DMS 273 (cell line): ENCODE results near the gene MT1M.
"Not testable (repeated sequence)": the region's sequence is repeated elsewhere in the genome, so short reads cannot be mapped to it uniquely, and the experiment has no call there.

ENCODE experiments used
- DNase-seq: peaks from one replicate; lab custom pipeline; 2025; ENCODE audit not compliant: unreplicated experiment; lab: John Stamatoyannopoulos, UW

MT1M gene

DNA sequence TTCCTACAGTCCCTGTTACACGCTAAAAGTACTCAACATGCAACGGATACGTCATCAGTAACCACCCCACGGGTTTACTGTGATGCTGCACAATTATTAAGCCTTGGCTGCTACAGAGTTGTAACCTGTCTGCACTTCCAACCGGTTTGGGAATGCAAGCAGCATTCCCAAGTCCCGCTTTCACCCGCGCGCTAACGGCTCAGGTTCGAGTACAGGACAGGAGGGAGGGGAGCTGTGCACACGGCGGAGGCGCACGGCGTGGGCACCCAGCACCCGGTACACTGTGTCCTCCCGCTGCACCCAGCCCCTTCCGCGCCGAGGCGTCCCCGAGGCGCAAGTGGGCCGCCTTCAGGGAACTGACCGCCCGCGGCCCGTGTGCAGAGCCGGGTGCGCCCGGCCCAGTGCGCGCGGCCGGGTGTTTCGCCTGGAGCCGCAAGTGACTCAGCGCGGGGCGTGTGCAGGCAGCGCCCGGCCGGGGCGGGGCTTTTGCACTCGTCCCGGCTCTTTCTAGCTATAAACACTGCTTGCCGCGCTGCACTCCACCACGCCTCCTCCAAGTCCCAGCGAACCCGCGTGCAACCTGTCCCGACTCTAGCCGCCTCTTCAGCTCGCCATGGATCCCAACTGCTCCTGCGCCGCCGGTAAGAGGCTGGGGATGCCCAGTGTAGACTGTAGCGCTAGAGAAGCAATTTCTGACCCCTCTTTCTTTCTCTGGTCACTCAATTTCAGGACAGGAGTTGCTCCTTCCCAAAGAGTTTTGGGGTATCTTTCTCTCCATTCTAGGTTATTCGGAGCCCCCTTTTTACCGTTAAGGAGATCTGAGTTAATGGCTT is 24.2 kb upstream of the MT1M start, which contains the start of gene MT2A:
Gene MT2A (plus strand): TSS at position 542 of the 833 bp plus-strand sequence. CDS start 72 bp downstream, at position 614.
- DNase-seq, result peak; percentile 98

DNA sequence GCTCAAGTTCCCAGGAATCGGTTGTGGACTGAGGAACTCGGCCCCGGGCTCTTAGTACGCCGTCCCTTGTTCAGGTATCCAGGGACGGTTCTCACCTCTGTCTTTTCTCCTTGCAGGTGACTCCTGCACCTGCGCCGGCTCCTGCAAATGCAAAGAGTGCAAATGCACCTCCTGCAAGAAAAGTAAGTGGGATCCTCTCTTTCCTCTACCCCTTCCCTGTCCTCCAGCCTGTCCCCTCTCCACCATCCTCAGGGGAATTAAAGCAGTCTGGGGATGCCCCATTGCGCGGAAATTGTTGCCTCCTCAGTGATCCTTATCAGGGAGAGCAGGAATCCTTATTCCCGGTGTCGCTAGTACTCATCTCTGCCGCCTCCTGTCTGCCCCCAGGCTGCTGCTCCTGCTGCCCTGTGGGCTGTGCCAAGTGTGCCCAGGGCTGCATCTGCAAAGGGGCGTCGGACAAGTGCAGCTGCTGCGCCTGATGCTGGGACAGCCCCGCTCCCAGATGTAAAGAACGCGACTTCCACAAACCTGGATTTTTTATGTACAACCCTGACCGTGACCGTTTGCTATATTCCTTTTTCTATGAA is 23.5 kb upstream of the MT1M start:
- peak; percentile 60 for DNase-seq

DNA sequence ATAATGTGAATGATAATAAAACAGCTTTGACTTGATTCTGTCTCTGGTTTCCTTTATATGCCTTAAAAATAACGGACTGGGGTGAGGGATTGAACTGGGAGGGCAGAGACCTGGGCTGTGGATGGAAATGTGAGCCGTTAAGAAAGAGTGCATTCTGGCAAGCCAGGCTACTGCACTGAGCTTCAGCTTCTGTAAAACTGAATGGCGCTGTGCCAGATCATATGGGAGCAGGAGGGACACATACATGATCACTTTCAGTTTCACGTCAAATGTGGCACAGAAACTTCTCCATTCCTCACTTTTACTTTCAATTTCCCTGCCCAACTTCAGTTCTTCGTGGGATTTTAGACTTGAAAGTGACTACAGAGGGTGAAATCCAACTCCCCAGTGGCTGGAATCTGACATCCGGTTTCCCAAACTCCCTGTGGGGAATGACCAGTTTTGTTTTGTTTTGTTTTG is 23.0 kb upstream of the MT1M start:
- DNase-seq, result peak; percentile 85

DNA sequence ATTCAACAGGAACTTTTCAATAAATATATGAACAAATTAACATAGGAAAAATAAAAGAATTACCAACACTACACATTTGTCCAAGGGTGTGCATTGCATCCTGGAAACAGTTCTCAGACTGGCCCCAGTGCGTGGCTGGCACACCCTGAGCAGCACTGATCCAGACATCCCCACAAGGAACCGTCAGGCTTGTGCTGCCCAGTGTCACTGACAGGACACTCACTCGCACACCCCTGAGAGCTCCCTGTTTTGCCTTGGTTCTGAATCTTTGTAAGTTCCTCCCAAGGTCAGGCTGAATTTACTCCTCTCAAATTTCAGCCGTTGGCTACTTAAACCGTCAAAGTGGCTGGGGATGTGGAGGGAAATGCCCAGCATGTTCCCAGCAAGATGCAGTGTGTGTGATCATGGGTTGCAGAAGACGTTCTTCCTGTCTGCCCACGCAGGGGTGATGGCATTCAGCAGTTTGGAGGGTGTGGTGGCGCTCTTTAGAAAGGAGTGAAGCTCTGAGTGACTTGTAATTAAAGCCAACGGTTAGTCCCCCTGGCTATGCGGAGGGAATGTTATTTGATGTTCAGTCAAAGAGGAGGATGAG is 22.3 kb upstream of the MT1M start:
- peak; percentile 36 for DNase-seq

DNA sequence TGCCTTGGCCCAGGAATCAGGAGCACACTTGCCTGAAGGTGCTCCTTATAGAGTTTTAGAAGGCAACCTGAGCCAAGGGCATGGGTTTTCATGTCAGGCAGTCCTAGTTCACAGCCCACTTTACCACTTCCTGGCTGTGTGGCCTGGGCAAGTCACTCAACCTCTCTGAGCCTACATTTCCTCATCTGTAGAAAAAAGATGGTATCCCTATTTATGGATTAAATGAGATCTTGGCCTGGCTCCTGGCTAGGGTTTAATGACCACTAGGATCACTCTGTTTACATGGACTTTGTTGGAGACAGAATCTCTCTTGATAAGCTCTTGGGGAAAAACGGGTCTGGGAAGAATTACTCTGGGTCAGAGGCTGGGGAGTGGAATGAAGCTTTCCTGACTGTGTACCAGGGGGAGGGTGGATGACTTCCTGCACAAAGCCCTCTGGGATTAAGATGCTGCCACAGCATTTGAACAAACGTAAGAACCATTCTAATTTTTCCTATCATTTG is 21.8 kb upstream of the MT1M start:
- no peak for DNase-seq

DNA sequence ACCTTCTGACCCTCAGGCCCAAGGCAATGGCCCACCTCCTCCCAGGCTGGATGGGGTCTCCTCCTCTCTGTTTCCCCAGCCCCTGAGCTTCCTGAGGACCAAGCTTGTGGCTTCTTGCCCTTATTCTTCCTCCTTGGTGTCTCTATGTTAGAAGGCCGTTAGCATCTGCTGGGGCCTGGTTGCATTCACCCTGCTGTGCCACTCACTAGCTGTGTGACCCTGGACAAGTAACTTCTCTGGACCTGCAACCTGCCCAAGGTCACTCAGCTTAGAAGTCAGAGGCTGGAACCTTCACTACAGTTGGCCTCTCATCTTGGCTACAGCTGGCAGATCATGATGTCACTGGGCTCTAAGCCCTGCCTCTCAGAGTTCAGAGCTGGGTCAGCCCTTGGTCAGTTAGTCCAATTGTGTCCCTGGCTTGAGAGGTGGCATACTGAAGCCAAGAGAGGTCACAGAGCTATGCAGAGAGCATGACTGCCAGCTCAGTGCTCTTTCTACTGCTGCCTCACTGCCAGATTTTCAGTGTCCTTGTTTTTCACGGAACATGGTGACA is 21.1 kb upstream of the MT1M start:
- no peak for DNase-seq

DNA sequence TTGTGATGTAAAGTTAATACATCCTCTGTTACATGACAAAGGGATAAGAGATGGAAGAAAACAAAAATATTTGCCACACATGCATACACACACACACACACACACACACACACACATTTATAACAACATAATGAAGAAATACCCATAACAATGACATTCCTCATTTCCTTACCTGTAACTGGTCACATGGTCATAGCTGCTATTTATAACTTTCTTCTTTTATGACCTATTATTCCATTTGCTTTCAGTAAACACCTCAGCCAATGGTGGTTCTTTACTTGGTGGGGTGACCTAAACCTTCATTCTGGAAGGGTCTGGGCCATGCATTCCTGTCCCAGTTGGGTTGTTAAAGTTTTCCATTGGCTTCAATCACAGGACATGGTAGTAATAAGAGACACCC is 18.8 kb upstream of the MT1M start:
- no peak for DNase-seq

DNA sequence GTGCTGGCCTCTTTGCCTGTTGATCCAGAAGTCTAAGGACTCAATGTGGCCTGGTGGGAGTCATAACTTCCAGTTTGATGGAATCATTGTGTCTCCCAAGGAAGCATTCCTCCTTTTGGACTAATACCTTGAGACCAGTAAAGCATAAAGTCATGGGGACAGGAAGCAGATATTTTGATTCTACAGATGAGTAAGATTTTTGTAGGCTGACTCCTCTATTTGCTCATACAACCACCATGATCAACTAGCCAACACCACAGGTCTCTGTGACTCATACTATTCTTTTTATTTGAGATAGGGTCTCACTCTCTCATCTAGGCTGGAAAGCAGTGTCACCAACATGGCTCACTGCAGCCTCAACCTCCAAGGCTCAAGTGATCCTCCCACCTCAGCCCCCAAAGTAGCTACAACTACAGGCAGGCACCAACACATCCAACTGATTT is 17.9 kb upstream of the MT1M start:
- DNase-seq, result no peak

DNA sequence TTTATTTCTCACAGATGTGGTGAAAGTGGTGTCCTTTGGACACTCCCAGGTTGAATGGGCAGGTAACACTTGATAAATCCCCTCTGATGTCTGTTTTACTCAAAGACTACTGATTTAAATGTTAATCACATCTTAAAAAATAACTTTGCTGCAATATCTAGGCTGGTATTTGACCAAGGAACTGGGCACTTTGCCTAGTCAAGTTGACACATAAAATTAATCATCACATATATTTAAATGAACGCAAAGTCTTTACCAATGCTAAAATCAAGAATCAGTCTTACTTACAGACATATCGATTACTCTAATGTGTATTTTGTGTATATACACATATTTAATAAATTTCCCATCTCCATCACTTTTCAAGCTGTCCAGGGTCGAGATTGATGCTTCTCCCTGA is 17.1 kb upstream of the MT1M start:
- no peak for DNase-seq

DNA sequence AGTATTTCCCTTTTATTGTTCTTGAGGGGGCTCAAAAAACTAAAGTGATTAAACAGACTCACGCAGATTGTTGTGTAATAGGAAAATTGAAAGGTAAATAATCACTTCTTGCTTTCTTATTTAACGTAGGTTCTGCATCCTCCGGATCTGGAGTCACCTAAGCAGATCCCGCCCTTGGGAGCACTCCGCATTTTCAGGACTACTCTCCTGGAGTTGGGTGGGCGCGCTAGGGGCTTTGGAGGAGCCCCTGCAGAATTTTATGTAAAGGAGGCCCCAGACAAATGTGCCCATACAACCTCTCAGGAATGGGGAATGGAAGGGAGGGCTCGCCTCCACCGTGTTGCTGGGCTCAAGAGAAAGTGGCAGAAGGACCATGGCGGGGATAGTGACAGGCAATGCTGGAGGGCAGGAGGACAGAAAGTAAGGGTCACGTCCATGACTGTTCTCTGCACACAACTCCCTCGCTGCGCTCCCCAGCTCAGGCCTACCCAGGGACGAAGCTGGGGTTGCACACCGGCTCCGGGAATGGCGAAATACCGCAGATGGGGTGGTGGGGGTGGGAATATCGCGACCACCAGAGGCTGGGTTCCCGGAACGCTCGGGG is 15.7 kb upstream of the MT1M start:
- DNase-seq, result no peak

DNA sequence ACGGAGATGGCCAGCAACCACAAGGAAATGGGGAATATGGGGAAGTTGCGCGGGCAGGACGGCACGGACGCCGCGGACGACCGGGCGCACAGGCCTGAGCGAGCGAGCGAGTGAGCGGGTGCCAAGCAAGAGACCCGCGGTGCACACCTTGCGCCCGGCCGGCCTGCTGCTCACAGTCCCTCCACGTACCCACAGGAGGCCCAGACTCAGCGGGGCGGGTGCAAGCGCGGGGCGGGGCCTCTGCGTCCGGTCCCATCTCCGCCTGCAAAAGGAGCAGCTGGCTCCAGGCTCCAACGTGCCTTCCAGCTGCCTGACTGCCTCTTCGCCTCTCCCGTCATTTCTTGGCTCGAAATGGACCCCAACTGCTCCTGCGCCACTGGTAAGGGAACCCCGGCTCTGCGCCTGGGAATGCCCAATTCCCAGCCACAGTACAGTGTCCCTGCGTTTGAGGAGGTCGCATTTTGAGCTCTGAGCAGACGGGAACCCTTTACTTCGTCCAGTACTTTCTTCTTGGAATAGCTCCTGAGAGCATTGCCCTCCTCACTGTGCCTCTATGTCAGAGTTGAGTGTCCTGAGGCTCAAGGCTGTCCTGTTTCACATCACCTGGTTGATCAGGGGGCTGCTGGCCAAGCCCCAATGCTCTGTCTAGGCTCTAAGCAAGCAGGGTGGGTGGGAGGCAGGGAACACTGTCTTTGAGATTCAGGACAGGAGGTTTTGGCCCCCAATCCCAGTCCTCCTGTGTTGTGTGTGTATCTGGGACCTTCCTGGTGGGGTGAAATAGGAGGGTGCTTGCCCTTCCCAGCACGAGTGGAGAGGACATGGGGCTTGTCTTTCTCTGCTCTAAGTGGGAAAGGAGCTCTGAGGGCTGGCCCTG is 15.0 kb upstream of the MT1M start:
- peak; percentile 64 for DNase-seq

DNA sequence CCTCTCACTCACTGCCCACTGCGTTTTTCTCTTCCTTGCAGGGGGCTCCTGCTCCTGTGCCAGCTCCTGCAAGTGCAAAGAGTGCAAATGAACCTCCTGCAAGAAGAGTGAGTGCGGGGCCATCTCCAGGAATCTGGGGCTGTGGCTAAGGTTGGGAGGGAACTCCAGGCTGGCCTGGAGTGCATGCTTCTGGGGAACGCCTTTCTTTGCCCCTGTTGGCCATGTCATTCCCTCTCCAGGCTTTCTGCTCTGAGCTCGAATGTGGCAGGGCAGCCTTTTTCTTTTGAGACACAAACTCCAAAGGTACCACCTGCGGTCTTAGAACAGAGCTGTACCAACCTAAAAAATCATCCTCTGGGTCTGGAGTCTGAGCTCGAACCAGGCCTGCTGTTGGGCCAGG is 14.3 kb upstream of the MT1M start:
- DNase-seq, result no peak

DNA sequence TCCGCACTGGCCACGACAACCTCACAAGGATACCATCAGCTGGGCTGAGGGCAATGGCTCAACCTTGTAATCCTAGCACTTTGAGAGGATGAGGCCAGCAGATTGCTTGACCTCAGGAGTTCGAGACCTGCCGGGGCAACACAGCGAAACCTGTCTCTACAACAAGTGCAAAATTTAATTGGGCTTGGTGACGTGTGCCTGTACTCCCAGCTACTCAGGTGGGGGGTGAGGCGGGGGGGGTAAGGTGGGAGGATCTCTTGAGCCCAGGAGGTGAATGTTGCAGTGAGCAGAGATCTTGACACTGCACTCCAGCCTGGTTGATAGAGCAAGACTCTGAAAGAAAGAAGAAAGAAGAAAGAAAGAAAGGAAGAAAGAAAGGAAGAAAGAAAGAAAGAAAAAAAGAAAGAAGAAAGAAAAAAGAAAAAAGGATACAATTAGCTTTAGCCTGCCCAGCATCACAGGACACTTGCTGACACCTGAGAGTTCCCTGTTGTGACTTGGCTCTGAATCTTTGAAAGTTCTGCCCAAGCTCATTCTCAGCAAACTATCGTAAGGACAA is 12.0 kb upstream of the MT1M start:
- no peak for DNase-seq

DNA sequence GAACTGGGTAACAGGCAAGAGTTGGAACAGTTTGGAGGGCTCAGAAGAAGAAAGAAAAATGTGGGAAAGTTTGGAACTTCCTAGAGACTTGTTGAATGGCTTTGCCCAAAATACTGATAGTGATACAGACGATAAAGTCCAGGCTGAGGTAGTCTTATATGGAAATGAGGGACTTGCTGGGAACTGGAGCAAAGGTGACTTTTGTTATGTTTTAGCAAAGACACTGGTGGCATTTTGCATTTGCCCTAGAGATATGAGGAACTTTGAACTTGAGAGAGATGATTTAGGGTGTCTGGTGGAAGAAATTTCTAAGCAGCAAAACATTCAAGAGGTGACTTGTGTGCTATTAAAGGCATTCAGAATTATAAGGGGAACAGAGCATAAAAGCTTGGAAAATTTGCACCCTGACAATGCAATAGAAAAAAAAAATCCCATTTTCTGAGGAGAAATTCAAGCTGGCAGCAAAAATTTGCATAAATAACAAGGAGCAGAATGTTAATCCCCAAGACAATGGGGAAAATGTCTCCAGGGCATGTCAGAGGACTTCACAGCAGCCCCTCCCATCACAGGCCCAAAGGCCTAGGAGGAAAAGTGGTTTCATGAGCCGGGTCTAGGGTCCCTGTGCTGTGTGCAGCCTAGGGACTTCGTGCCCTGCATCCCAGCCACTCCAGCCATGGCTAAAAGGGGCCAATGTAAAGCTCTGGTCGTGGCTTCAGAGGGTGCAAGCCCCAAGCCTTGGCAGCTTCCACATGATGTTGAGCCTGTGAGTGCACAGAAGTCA is 10.6 kb upstream of the MT1M start:
- DNase-seq, result not testable (repeated sequence)

DNA sequence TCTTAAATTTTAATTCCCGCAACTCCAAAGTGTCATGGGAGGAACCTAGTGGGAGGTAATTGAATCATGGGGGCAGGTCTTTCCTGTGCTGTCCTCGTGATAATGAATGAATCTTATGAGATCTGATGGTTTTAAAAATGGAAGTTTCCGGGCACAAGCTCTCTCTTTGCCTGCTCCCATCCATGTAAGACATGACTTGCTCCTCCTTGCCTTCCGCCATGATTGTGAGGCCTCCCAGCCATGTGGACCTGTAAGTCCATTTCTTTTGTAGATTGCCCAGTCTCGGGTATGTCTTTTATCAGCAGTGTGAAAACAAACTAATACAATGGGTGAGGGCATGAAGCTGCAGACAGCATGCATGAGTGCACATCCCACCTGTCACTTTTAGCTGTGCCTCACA is 9.3 kb upstream of the MT1M start:
- DNase-seq, result not testable (repeated sequence)

DNA sequence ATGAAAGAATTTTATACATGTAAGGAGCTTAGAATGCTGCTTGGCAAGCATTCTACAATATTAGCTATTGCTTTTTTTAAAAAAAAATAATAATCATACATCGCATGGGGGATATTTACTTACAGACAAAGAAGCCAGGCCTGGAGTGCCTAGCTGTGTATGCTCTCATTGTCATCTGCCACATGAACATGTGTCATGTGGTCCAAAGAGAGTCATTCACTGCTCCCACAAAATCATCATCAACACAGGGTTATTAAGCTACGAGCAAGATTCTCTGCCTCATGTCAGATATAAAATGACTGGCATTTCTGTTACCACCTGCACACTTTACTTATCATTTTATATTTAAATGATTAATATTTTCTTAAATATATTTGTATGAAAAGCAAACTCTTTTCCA is 8.8 kb upstream of the MT1M start:
- no peak for DNase-seq

DNA sequence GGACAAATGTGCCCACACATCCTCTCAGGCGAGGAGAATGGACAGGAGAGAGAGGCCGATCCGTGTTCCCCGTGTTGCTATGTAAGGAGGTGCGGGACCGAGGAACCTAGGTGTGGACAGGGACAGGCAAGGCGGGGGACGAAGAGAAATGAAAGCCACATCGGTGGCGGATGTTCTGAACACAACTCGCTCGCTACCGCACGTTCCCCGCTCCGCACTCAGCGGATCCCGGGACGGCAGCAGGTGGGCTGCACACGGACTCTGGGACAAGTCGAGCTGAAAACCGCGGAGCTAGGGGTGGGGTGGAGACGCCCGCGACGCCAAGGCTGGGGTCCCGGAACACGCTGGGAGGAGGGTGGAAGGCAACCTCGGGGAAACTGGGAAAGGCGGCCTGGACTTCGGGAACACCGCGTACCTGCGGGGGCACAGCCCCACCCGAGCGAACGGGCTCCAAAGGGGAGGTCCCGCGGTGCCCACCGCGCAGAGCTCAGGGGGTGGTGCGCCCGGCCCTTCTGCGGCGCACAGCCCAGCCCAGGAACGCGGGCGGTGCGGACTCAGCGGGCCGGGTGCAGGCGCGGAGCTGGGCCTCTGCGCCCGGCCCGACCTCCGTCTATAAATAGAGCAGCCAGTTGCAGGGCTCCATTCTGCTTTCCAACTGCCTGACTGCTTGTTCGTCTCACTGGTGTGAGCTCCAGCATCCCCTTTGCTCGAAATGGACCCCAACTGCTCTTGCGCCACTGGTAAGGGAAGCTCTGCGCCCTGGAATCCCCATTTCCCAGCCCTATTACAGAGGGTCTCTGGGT is 7.1 kb upstream of the MT1M start, which contains the start of gene MT1E:
Gene MT1E (plus strand): TSS at position 642 of the 803 bp plus-strand sequence. CDS start 71 bp downstream, at position 713.
- no peak for DNase-seq
